ENCODE results near the gene SHISA5. TPM values are rescaled to one million over a fixed set of nuclear protein-coding genes. Genes with fewer than 3 reads are reported as not detected.

The SHISA5 gene
- total RNA-seq, 1 experiment from 2014 or later: 137 TPM

DNA sequence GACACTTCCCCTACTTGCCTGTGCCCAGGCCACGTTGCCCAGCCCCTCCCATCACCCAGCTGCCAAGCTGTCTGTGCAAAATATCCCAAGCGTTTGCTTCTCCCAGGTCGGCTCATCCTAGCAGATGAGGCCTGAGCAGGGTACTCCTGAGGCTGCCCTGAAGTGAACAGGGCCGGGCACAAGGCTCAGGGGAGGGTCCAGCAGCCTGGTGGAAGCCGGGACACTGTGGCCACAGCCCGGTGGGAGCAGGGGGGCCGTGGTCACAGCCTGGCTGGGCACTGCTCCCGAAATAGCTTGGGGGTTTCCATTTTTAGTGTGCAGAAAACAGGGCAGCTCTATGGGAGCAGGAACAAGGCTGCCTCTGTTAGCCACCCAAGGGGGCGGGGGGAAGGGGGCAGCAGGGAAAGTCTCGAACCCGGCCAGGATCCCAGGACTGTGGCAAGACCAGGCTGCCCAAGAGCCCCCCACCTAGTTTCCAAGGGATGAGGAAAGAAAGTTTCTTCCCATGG is 77.5 kb downstream of the SHISA5 start:
- no peak overlapping the region for H3K27ac Mint-ChIP-seq
- H3K4me1 Mint-ChIP-seq: peaks cover 44% of the 10 kb centered on the region

DNA sequence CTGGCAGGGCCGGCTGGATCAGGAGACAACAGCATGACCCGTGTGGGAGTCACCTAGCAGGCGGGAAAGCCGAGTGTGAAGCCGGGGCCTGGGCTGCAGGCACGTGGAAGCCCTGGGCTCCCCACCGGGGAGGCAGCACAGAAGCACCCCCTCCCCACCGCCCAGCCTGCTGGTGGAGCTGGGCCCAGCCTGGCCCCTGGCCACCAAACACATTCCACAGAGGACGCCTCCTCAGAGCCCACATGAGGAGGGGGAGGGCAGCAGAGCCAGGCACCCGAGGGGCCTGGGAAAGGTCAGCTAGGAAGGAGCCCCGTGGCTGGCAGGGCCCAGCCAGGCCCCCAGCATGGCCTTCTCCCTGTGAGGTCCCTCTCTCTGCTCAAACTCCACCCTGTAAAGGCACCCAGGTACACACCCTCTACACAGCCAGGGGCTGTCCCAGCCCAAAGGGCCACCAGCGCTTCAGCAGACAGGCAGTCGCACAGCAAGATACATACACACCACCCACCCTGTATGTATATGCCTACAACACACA is 78.6 kb downstream of the SHISA5 start:
- no peaks in the 10 kb centered on the region for H3K9me3 Mint-ChIP-seq
- H3K27me3 Mint-ChIP-seq (ENCODE audit: low read depth): no peaks in the 10 kb centered on the region
- peak overlapping the region; percentile 83 for H3K27ac Mint-ChIP-seq
- CTCF ChIA-PET: interaction anchor here (18.3 kb wide), 1 partner anchor 11 kb away, joined by 218 read pairs; no protein-coding TSS in a partner anchor
- H3K4me1 Mint-ChIP-seq: peaks cover 33% of the 10 kb centered on the region
- ATAC-seq (no peak), DNase-seq (ENCODE audit: low spot score) (no peak)
- TF ChIP-seq, protein P1, sequence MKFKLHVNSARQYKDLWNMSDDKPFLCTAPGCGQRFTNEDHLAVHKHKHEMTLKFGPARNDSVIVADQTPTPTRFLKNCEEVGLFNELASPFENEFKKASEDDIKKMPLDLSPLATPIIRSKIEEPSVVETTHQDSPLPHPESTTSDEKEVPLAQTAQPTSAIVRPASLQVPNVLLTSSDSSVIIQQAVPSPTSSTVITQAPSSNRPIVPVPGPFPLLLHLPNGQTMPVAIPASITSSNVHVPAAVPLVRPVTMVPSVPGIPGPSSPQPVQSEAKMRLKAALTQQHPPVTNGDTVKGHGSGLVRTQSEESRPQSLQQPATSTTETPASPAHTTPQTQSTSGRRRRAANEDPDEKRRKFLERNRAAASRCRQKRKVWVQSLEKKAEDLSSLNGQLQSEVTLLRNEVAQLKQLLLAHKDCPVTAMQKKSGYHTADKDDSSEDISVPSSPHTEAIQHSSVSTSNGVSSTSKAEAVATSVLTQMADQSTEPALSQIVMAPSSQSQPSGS (CRISPR knock-in tag; IDR thresholded peaks at IDR 0.05; ENCODE audit: borderline replicate concordance, low read depth): no peak
- no peak for TF ChIP-seq NFE2L1 (CRISPR knock-in tag; IDR thresholded peaks at IDR 0.05)
- TF ChIP-seq, protein P2, sequence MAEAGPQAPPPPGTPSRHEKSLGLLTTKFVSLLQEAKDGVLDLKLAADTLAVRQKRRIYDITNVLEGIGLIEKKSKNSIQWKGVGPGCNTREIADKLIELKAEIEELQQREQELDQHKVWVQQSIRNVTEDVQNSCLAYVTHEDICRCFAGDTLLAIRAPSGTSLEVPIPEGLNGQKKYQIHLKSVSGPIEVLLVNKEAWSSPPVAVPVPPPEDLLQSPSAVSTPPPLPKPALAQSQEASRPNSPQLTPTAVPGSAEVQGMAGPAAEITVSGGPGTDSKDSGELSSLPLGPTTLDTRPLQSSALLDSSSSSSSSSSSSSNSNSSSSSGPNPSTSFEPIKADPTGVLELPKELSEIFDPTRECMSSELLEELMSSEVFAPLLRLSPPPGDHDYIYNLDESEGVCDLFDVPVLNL (CRISPR knock-in tag; IDR thresholded peaks at IDR 0.05; ENCODE audit: borderline replicate concordance, low read depth): no peak
- TF ChIP-seq, protein P3, sequence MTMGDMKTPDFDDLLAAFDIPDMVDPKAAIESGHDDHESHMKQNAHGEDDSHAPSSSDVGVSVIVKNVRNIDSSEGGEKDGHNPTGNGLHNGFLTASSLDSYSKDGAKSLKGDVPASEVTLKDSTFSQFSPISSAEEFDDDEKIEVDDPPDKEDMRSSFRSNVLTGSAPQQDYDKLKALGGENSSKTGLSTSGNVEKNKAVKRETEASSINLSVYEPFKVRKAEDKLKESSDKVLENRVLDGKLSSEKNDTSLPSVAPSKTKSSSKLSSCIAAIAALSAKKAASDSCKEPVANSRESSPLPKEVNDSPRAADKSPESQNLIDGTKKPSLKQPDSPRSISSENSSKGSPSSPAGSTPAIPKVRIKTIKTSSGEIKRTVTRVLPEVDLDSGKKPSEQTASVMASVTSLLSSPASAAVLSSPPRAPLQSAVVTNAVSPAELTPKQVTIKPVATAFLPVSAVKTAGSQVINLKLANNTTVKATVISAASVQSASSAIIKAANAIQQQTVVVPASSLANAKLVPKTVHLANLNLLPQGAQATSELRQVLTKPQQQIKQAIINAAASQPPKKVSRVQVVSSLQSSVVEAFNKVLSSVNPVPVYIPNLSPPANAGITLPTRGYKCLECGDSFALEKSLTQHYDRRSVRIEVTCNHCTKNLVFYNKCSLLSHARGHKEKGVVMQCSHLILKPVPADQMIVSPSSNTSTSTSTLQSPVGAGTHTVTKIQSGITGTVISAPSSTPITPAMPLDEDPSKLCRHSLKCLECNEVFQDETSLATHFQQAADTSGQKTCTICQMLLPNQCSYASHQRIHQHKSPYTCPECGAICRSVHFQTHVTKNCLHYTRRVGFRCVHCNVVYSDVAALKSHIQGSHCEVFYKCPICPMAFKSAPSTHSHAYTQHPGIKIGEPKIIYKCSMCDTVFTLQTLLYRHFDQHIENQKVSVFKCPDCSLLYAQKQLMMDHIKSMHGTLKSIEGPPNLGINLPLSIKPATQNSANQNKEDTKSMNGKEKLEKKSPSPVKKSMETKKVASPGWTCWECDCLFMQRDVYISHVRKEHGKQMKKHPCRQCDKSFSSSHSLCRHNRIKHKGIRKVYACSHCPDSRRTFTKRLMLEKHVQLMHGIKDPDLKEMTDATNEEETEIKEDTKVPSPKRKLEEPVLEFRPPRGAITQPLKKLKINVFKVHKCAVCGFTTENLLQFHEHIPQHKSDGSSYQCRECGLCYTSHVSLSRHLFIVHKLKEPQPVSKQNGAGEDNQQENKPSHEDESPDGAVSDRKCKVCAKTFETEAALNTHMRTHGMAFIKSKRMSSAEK (CRISPR knock-in tag; IDR thresholded peaks at IDR 0.05; ENCODE audit: borderline replicate concordance): no peak
- TF ChIP-seq ATF1 (CRISPR knock-in tag; IDR thresholded peaks at IDR 0.05): no peak
- no peak for TF ChIP-seq EMX1 (CRISPR knock-in tag; IDR thresholded peaks at IDR 0.05)
- no peak for TF ChIP-seq ZNF219 (CRISPR knock-in tag; IDR thresholded peaks at IDR 0.05; ENCODE audit: borderline replicate concordance)
- TF ChIP-seq, protein P4, sequence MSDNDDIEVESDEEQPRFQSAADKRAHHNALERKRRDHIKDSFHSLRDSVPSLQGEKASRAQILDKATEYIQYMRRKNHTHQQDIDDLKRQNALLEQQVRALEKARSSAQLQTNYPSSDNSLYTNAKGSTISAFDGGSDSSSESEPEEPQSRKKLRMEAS (CRISPR knock-in tag; IDR thresholded peaks at IDR 0.05): no peak
- TF ChIP-seq, protein P5, sequence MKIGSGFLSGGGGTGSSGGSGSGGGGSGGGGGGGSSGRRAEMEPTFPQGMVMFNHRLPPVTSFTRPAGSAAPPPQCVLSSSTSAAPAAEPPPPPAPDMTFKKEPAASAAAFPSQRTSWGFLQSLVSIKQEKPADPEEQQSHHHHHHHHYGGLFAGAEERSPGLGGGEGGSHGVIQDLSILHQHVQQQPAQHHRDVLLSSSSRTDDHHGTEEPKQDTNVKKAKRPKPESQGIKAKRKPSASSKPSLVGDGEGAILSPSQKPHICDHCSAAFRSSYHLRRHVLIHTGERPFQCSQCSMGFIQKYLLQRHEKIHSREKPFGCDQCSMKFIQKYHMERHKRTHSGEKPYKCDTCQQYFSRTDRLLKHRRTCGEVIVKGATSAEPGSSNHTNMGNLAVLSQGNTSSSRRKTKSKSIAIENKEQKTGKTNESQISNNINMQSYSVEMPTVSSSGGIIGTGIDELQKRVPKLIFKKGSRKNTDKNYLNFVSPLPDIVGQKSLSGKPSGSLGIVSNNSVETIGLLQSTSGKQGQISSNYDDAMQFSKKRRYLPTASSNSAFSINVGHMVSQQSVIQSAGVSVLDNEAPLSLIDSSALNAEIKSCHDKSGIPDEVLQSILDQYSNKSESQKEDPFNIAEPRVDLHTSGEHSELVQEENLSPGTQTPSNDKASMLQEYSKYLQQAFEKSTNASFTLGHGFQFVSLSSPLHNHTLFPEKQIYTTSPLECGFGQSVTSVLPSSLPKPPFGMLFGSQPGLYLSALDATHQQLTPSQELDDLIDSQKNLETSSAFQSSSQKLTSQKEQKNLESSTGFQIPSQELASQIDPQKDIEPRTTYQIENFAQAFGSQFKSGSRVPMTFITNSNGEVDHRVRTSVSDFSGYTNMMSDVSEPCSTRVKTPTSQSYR (CRISPR knock-in tag; IDR thresholded peaks at IDR 0.05): no peak
- no peak for TF ChIP-seq ESRRA (CRISPR knock-in tag; IDR thresholded peaks at IDR 0.05; ENCODE audit: borderline replicate concordance)
- TF ChIP-seq, protein P6, sequence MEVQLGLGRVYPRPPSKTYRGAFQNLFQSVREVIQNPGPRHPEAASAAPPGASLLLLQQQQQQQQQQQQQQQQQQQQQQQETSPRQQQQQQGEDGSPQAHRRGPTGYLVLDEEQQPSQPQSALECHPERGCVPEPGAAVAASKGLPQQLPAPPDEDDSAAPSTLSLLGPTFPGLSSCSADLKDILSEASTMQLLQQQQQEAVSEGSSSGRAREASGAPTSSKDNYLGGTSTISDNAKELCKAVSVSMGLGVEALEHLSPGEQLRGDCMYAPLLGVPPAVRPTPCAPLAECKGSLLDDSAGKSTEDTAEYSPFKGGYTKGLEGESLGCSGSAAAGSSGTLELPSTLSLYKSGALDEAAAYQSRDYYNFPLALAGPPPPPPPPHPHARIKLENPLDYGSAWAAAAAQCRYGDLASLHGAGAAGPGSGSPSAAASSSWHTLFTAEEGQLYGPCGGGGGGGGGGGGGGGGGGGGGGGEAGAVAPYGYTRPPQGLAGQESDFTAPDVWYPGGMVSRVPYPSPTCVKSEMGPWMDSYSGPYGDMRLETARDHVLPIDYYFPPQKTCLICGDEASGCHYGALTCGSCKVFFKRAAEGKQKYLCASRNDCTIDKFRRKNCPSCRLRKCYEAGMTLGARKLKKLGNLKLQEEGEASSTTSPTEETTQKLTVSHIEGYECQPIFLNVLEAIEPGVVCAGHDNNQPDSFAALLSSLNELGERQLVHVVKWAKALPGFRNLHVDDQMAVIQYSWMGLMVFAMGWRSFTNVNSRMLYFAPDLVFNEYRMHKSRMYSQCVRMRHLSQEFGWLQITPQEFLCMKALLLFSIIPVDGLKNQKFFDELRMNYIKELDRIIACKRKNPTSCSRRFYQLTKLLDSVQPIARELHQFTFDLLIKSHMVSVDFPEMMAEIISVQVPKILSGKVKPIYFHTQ (CRISPR knock-in tag; IDR thresholded peaks at IDR 0.05): no peak
- no peaks in the 10 kb centered on the region; the same call in 1 of the 2 replicates for H3K36me3 Mint-ChIP-seq
- no peak overlapping the region for H3K4me3 Mint-ChIP-seq
- POLR2A ChIA-PET: no interaction called here

More for the DNA sequence above, 77.5 kb downstream of the SHISA5 start:
- H3K36me3 Mint-ChIP-seq: peaks cover under 1% of the 10 kb centered on the region; the same call in 1 of the 2 replicates
- H3K4me3 Mint-ChIP-seq: no peak overlapping the region
- no peaks in the 10 kb centered on the region for H3K9me3 Mint-ChIP-seq
- CTCF ChIA-PET: interaction anchor here (8.2 to 18.3 kb wide), 2 partner anchors 10 to 26 kb away, joined by 142 to 218 read pairs; no protein-coding TSS in a partner anchor
- no peak for ATAC-seq
- TF ChIP-seq HMGA2 (CRISPR knock-in tag; IDR thresholded peaks at IDR 0.05): no peak
- 0 out of 2 replicates have a peak, but pooled peaks have one; percentile 42 for TF ChIP-seq KAT7 (CRISPR knock-in tag; IDR thresholded peaks at IDR 0.05; ENCODE audit: borderline replicate concordance)
- H3K27me3 Mint-ChIP-seq (ENCODE audit: low read depth): no peaks in the 10 kb centered on the region
- POLR2A ChIA-PET: no interaction called here
- DNase-seq (ENCODE audit: low spot score): no peak
